Measurements from ENCODE around the gene SHISA4. TPM values are rescaled to one million over a fixed set of nuclear protein-coding genes. Genes with fewer than 3 reads are reported as not detected.

SHISA4 gene
- total RNA-seq, 4 donors from 2014 or later: 13.9 to 29.7 (median 15.9) TPM

- TF ChIP-seq CTCF (IDR thresholded peaks at IDR 0.05; ENCODE audit: low read depth): no peak
These were observed 5.8 kb downstream of the SHISA4 start for GRCh38 chr1:201894343-201895119.

GRCh38 chr1:201895120-201895665, 6.5 kb downstream of the SHISA4 start:
- TF ChIP-seq CTCF (IDR thresholded peaks at IDR 0.05; ENCODE audit: low read depth): no peak

- no peak for TF ChIP-seq CTCF (IDR thresholded peaks at IDR 0.05; ENCODE audit: low read depth)
These were observed 7.5 kb downstream of the SHISA4 start for GRCh38 chr1:201895913-201896807.

GRCh38 chr1:201896951-201897391, 8.3 kb downstream of the SHISA4 start:
- no peak for TF ChIP-seq CTCF (IDR thresholded peaks at IDR 0.05; ENCODE audit: low read depth)

GRCh38 chr1:201898240-201898894, 9.7 kb downstream of the SHISA4 start:
- no peak for TF ChIP-seq CTCF (IDR thresholded peaks at IDR 0.05; ENCODE audit: low read depth)

GRCh38 chr1:201898992-201899391, 10.3 kb downstream of the SHISA4 start:
- no peak for TF ChIP-seq CTCF (IDR thresholded peaks at IDR 0.05; ENCODE audit: low read depth)
